ENCODE data around the gene CEBPZ.

DNA sequence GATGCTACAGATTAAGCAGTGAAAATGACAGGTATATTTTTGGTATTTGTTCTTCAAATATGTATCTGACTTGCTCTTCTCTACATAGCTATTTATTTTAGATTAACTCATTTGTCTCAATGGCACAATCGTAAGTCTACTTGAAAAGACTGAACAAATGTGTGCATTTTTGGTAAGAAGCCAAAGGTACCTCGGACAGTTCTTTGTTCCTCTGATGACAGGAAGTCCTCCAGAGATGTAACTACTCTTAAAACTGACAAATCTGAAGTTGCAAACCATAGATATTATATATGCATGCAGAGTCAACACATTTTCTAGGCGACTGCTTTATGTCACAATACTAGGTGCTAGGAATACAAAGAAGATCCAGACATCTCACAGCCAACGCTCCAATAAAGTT is 36.7 kb upstream of the CEBPZ start:
- TF ChIP-seq, protein P1, sequence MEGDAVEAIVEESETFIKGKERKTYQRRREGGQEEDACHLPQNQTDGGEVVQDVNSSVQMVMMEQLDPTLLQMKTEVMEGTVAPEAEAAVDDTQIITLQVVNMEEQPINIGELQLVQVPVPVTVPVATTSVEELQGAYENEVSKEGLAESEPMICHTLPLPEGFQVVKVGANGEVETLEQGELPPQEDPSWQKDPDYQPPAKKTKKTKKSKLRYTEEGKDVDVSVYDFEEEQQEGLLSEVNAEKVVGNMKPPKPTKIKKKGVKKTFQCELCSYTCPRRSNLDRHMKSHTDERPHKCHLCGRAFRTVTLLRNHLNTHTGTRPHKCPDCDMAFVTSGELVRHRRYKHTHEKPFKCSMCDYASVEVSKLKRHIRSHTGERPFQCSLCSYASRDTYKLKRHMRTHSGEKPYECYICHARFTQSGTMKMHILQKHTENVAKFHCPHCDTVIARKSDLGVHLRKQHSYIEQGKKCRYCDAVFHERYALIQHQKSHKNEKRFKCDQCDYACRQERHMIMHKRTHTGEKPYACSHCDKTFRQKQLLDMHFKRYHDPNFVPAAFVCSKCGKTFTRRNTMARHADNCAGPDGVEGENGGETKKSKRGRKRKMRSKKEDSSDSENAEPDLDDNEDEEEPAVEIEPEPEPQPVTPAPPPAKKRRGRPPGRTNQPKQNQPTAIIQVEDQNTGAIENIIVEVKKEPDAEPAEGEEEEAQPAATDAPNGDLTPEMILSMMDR (IDR thresholded peaks at IDR 0.05), result no peak
- no peak for TF ChIP-seq POLR2A (IDR thresholded peaks at IDR 0.05)

All from body of pancreas (tissue), 4 donors.